ENCODE data around the gene MARCO. TPM values are rescaled to one million over a fixed set of nuclear protein-coding genes. Genes with fewer than 3 reads are reported as not detected.

Gene MARCO
- total RNA-seq, 4 donors from 2014 or later, result 0.91 to 6.7 (median 1.6) TPM

GRCh38 chr2:119011162-119011909 lies 69.3 kb downstream of the MARCO start:
- H3K4me3 ChIP-seq (ENCODE audit: low read depth, poor library complexity, severe bottlenecking), result no peak overlapping the region
- TF ChIP-seq POLR2A (IDR thresholded peaks at IDR 0.05), result no peak
- TF ChIP-seq CTCF (IDR thresholded peaks at IDR 0.05), result no peak
- intact Hi-C loops (cut with DNase I; ENCODE audit: low total_unique reads), result loop anchor here (10.0 kb wide), 1 partner anchor 463 kb away; no protein-coding TSS in a partner anchor
- peak in 1 of 2 donors; percentile 74 for DNase-seq (ENCODE audit: low spot score in 2 of 2)
- WGBS, 2 donors, result 11 to 12% methylated on average over 27 to 38 of the region's 38 CpGs

- H3K4me3 ChIP-seq (ENCODE audit: low read depth, poor library complexity, severe bottlenecking), result no peak overlapping the region
These were observed 69.9 kb downstream of the MARCO start for GRCh38 chr2:119011910-119012209.

DNA sequence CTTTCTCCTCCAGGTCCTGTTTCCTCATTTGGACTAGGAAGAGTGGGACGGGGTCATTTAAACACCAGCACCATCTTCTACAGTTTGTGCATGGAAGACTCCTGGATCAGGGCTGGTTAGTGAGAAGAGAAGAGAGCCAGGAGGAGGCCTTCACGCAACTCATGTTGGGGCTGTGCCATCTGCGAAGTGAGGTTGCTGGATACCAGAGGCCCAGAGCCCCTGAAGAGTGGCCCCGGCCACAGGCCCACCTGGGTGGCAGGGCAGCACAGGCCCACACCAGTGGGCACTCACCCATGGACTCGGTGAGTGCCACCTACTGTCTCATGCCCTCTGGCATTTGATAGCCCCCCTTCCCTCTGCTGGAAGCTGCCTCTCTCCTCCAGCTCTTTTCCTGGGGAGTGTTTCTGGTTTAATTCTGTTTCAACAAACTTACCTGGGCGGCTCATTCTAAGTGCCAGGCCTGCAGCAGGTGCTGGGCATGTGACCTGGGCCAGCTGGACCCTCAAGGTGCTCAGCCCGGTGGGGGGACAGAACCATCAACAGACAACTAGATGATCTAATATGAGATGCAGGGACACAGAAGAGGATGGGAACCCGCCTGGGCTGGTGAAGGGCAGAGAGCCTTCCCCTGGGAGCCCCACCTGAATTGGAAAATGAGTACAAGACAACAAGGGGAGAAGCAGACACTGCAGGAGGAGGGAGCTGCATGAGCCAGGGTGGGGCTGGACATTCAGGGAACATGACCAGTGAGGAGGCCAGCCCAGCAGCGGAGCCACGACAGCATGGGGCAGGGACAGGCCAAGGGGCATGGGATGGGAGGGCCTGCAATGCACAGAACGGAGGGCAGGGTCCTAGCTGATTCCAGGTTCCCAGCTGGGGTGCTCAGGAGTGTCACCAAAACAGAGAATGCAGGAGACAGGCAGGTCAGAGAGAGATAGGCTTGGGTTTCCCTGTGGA lies 70.6 kb downstream of the MARCO start:
- peak in 1 of 2 donors; percentile 67 for DNase-seq (ENCODE audit: low spot score in 2 of 2)
- no peak overlapping the region for H3K4me3 ChIP-seq (ENCODE audit: low read depth, poor library complexity, severe bottlenecking)
- intact Hi-C loops (cut with DNase I; ENCODE audit: low total_unique reads), result loop anchor here (10.0 kb wide), 1 partner anchor 462 kb away; no protein-coding TSS in a partner anchor
- 86 to 90% methylated on average over 11 of the region's 11 CpGs for WGBS, 2 donors
- TF ChIP-seq CTCF (IDR thresholded peaks at IDR 0.05) (no peak), POLR2A (IDR thresholded peaks at IDR 0.05) (no peak)

More at GRCh38 chr2:119011910-119012209, 69.9 kb downstream of the MARCO start:
- no peak for TF ChIP-seq POLR2A (IDR thresholded peaks at IDR 0.05)
- TF ChIP-seq CTCF (IDR thresholded peaks at IDR 0.05), result no peak
- intact Hi-C loops (cut with DNase I; ENCODE audit: low total_unique reads), result loop anchor here (10.0 kb wide), 1 partner anchor 463 kb away; no protein-coding TSS in a partner anchor
- WGBS, 2 donors, result 71 to 73% methylated on average over 5 of the region's 5 CpGs
- no peak for DNase-seq (ENCODE audit: low spot score in 2 of 2)

DNA sequence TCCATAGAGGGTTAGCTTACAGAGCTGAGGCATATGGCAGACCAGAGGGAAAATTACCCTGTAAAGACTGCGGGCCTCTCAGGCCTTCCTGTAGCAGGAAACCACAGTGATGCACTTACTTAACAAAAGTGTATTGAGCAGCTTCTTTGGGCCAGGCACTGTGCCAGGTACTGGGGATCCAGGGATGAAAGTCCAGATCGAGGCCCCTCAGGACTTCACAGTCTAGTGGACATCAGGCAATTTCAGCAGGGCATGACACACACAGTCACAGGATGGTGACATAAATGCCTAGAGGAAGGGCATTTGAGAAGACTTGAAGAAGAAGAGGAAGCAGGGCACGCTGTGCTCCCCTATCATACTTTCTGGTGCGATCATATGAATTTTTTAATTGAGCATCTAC lies 71.7 kb downstream of the MARCO start:
- intact Hi-C loops (cut with DNase I; ENCODE audit: low total_unique reads), result loop anchor here (10.0 kb wide), 1 partner anchor 461 kb away; no protein-coding TSS in a partner anchor
- WGBS, 2 donors, result 86% methylated on average over 4 of the region's 4 CpGs
- H3K4me3 ChIP-seq (ENCODE audit: low read depth, poor library complexity, severe bottlenecking), result no peak overlapping the region
- DNase-seq (ENCODE audit: low spot score in 2 of 2), result peak in 1 of 2 donors; percentile 52
- no peak for TF ChIP-seq CTCF (IDR thresholded peaks at IDR 0.05)
- no peak for TF ChIP-seq POLR2A (IDR thresholded peaks at IDR 0.05)

DNA sequence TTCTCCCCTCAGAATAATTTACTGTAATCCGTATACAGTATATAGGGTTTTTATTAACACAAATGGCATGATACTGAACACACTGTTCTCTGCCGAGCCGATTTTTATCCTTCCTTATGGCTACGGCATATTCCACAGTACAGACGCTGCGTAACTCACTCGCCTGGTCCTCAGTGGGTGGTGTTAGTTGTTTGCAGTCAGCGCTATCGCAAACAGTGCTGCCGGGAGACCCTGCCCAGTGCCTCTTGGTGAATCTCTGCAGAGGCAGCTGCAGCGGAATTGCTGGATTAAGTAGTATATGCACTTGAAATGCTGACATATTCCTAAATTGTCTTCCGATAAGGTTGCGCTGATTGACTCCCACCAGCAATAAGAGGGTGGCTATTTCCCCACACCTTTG lies 73.9 kb downstream of the MARCO start:
- TF ChIP-seq POLR2A (IDR thresholded peaks at IDR 0.05), result no peak
- TF ChIP-seq CTCF (IDR thresholded peaks at IDR 0.05), result no peak
- 60 to 64% methylated on average over 13 of the region's 13 CpGs for WGBS, 2 donors
- peak in 1 of 2 donors; percentile 54 for DNase-seq (ENCODE audit: low spot score in 2 of 2)
- intact Hi-C loops (cut with DNase I; ENCODE audit: low total_unique reads), result loop anchor here (10.0 kb wide), 1 partner anchor 459 kb away; no protein-coding TSS in a partner anchor
- no peak overlapping the region for H3K4me3 ChIP-seq (ENCODE audit: low read depth, poor library complexity, severe bottlenecking)

All from lower leg skin (tissue), 4 donors.